Retina (tissue), 1 donor: ENCODE data around the gene KRTAP4-7.
"Not testable (repeated sequence)": the region's sequence is repeated elsewhere in the genome, so short reads cannot be mapped to it uniquely, and the experiment has no call there.

ENCODE experiments used
- DNase-seq: peaks from one replicate; pipeline ENCODE4 v3.0.0-alpha.2; 2016

Gene KRTAP4-7

DNA sequence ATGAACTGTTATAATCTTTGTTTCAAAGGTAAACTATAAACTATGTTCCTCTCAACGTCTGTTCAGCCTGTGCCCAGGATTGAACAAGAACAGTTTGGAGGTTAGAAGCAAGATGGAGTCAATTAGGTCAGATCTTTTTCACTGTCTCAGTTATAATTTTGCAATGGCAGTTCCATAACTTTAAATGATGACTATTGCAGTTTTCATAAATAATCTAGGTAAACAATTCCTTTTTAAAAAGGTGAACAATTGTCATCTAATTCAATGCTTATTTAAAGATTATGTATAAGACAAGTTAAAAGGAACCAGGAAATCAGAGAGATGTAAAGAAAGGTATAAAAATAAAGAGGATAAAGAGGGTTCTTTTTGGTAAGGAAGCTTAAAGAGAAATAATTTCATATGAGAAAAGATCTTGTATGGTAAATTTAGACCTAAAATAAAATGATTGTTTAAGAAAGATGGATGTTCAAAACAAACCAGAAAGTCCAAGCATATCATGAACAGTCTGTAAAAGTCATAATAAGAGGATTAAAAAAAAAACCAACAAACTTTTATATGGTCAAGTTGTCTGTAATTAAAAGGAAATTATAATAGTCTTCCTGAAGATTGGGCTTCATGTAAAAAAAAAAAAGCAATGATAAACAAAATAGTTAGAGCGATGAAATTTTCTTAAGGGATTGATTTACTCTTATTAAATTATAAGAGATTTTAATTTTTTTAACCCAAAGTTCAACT lies 27.4 kb downstream of the KRTAP4-7 start:
- no peak for DNase-seq

- DNase-seq, result no peak
These were observed 32.3 kb downstream of the KRTAP4-7 start for GRCh38 chr17:41116297-41116696.

DNA sequence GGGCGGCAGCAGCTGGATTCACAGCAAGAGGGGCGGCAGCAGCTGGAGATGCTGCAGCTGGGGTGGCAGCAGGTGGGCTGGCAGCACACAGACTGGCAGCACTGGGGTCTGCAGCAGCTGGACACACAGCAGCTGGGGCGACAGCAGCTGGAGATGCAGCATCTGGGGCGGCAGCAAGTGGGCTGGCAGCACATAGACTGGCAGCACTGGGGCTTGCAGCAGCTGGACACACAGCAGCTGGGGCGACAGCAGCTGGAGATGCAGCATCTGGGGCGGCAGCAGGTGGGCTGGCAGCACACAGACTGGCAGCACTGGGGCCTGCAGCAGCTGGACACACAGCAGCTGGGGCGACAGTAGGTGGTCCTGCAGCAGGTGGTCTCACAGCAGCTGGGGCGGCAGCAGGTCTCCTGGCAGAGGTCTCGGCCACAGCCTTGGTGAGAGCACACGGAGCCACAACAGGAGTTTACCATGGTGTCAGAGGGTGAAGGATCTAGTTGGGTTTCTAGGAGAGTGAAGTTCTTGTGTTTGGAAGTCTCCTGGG lies 34.0 kb downstream of the KRTAP4-7 start, which contains the start of gene KRTAP4-11:
KRTAP4-11 (minus strand) TSS at position 528 of the 541 bp plus-strand sequence; CDS start at position 470, 58 bp downstream.
- DNase-seq, result not testable (repeated sequence)

DNA sequence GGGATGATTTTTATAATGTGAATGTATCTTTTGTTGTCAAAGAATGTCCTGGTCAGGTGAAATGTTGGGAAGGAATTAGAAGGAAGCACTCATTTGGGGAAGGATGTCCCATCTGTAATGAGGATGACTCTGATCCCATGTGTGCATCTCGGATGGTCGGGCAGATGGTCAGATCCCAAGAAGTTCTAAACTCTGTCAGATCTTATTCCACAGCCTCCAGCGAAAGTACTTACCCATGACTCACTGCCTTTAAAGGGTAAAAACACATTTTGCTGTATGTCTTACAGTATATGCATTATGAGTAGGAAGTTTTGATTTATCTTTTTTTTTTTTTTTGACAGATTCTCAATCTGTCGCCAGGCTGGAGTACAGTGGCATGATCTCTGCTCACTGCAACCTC lies 34.8 kb downstream of the KRTAP4-7 start:
- DNase-seq, result no peak

- not testable (repeated sequence) for DNase-seq
These were observed 36.0 kb downstream of the KRTAP4-7 start for GRCh38 chr17:41119696-41120690.

- no peak for DNase-seq
These were observed 37.8 kb downstream of the KRTAP4-7 start for GRCh38 chr17:41121742-41122141.

- not testable (repeated sequence) for DNase-seq
These were observed 39.5 kb downstream of the KRTAP4-7 start for GRCh38 chr17:41123292-41123990.

DNA sequence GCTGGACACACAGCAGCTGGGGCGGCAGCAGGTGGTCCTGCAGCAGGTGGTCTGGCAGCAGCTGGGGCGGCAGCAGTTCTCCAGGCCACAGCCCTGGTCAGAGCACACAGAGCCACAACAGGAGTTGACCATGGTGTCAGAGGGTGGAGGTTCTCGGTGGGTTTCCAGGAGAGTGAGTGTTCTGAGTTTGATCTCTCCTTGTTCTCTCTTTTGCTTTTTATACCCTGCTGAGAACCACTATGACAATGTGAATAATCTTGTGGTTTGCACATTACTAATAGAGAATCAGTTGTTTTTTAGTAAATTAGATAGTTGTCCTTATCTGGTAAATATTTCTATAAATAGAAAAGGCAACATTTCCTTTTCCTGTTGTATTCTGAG lies 40.0 kb downstream of the KRTAP4-7 start, which contains the start of gene KRTAP4-12:
KRTAP4-12 (minus strand) TSS at position 192 of the 381 bp plus-strand sequence; CDS start at position 132, 60 bp downstream.
- DNase-seq, result not testable (repeated sequence)

GRCh38 chr17:41125064-41125463 lies 41.1 kb downstream of the KRTAP4-7 start:
- no peak for DNase-seq

DNA sequence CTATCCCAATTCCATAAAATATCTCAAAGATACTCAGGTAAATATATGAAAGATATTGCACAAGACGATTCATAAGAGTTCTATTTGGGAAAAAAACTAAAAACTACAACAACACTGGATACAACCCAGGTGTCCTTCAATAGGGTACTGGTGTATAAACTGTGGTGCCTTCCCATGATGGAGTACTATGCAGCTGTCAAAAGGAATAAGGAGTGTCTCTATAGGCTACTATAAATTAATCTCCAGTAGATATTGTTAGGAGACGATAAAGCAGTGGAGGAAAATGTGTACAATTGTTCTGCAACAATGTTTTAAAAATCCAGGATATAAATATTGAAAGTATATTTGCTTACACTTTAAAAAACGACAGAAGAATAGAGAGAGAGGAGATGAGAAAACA lies 42.5 kb downstream of the KRTAP4-7 start:
- DNase-seq, result no peak

DNA sequence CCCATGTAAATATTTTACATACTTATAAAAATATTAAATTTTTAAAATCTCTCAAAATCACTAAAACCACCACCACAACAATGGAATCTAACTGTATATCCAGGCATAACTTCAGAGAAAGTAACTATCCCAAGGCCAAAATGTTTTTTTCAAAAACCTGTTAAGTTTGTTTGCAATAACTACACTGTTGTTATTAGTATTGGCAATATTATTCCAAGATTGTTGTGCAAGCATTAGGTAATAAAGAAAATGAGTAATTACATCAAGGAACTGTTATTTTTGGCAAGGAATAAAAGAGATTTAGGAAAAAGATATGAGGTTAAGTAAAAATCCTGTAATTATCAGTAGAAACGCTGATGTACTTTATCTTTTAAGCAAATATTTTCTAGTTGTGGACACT lies 43.4 kb downstream of the KRTAP4-7 start:
- DNase-seq, result no peak

- no peak for DNase-seq
These were observed 48.0 kb downstream of the KRTAP4-7 start for GRCh38 chr17:41131979-41132378.

GRCh38 chr17:41133880-41134735 lies 50.2 kb downstream of the KRTAP4-7 start:
- DNase-seq, result no peak
